NCI-H82 (cell line): Measurements from ENCODE around the gene CEP63.

Source experiments
- DNase-seq: peaks from one replicate; lab custom pipeline; 2025; lab: John Stamatoyannopoulos, UW

The CEP63 gene

DNA sequence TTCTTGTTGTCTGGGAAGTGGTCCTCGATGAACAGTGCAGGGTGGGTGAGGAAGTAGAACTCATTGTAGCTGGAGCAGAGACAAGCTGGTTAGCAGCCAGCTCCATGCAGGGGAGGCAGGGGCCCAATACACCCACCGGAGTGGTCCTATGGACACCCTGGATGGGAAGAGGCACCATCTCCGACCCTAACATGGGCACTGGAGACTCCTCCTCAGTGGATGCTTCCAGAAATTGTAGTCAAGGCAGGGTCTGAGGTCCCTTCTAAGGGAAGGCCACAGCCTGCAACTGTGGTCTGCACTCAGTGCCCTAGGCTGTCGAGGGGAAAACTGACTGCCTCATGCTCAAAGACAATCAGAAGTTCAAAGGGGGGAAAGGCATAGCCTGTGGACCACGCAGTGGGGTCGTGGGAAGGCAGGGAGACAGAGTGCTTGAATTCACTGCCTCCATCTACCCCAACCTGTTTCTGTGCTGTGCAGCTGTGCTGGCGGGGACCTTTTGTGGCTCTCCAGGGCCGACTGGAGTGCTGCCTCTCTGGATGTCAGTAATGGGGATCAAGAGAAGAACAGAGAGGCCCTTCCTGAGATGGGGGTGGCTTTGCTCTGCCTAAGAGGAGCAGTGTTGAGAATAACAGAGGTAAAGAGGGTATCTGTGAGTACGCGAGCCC lies 123.0 kb downstream of the CEP63 start:
- DNase-seq = no peak

- DNase-seq = no peak
Observed at GRCh38 chr3:134609821-134610431, 124.1 kb downstream of the CEP63 start.

- no peak for DNase-seq
Observed at GRCh38 chr3:134610432-134611385, 124.9 kb downstream of the CEP63 start.

DNA sequence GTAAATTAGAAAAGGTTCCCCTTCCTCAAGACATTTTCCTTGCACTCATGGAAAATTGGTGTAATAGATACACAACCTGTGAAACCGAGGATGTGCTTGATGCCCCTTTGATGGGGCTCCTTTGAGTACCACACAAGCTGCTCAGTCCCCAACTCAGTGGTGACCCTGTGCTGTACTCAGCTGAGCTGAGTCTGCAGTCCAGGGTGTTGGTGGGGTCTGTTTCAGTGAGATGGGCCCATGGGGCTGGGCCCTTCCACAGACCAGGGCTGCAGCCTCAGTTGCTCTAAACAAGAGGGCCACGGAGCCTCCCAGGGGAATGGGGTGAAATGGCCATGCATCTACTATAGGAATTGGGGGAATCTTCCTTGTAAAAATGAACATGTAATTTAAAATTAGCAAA lies 125.7 kb downstream of the CEP63 start:
- no peak for DNase-seq

- no peak for DNase-seq
Observed at GRCh38 chr3:134613006-134613520, 127.2 kb downstream of the CEP63 start.

DNA sequence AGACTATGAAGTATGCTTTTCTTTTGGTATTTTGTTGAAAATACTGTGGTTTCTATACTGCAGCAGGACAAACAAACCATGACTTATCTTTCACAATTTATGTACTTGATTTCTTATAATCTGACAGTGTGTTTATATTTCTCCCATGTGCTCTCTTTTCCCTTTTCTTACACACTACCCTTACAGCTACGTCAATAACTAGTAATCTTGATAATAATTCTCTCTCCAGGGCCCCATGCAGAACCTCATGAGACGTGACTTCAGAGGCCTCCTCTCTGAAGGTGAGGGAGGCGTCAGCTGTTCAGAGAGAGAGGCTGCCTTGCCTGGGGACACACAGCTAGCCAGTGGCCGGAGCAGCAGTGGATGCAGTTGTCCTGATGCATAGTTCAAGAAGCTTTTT lies 129.1 kb downstream of the CEP63 start:
- no peak for DNase-seq

DNA sequence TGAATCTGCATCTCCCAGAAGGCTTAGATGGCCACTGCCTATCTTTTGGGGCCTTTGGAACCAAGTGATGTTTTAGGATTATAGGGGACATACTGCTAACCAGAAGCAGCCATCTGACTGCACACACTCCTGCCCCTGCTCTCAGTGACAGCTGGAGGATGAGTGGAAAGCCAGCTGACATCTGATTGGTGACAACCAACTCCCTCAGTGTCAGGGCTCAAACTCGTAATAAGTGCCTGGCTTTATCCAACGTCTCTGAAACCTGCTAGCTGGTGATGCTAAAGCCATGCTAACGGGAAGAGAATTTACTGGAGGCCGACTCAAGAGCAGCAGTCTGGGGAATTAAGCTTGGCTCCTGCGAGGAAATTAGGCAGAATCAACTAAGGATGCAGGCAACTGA lies 129.9 kb downstream of the CEP63 start:
- no peak for DNase-seq

DNA sequence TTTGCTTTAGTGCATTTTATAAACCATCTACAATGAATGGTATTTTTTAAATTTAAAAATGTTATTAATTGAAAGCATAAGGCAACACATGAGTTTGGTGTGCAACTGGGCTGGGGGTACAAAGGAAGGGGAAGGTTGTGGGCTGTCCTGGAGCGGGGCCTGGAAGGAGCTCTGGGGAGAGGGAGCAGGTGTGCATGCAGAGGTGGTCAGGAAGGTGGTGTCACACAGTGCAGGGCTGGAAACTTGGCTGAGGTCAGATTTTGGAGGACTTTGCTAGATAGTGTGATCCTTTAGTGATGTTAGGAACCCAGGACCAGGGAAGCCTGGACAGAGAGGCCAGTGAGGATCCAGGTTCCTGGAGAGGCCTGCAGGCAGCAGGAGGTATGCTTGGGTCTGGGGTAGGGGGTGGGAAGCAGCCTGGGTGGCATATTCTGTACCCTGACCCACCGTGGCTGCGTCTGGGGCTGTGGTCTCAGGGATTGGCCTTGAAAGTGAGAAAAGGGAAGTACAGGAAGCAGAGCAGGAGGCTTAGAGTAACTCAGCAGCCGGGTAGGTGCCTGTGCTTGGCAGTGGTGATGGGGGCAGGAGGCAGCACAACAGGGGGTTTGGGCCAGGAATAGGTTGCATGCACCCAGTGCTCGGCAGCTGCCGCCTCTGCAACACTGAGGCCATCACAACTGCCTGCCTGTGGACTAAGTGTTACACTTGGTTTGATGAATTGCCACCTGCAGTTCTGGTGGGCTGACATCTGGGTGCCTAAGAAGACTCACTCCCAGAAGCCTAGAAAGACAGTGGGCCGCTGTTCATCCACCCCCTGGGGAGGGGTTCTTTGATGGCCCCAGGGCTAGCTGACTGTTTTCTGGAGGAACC lies 132.0 kb downstream of the CEP63 start:
- DNase-seq = no peak

- DNase-seq = no peak
Observed at GRCh38 chr3:134618478-134619300, 132.8 kb downstream of the CEP63 start.

DNA sequence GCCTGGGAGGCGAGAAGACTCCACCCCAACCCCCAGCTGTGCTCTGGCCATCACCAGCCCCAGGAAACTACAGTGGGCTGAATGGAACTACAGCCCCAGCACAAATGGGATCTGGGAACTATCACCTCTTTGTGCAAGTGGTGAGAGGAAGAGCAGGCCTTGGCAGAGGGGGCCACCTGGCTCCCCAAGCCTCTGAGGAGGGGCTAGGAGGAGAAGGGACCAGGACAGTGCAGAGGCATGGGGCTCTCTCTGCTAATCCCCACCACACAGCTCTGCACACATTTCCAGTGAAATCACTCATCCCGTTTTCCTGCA lies 133.4 kb downstream of the CEP63 start:
- no peak for DNase-seq

DNA sequence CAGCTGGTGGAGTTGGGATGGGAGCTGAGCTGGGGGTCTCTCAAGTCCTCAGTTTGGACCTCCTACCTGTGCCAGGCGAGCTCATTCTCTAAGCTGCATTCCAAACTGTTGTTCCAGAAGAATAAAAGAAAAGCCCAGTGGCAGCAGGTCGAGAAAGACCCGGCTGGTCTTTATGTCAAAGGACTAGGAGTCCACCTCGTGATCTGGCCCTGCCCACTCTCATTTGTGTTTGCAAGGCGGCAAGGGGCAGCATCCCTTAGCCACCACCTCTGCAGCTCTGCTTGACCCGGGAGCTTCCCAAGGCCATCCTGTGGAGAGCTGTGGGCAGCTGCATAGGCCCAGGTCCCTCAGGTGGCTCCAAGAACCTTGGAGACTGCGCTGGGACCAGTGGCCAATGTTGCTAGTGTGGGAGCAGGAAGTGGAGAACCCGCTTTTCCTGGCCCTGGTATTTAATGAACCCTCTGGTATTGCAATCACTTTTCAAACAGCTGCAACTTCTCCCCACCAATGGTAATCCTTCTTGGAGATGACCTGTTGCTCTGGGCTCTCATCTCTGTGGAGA lies 134.1 kb downstream of the CEP63 start:
- no peak for DNase-seq

DNA sequence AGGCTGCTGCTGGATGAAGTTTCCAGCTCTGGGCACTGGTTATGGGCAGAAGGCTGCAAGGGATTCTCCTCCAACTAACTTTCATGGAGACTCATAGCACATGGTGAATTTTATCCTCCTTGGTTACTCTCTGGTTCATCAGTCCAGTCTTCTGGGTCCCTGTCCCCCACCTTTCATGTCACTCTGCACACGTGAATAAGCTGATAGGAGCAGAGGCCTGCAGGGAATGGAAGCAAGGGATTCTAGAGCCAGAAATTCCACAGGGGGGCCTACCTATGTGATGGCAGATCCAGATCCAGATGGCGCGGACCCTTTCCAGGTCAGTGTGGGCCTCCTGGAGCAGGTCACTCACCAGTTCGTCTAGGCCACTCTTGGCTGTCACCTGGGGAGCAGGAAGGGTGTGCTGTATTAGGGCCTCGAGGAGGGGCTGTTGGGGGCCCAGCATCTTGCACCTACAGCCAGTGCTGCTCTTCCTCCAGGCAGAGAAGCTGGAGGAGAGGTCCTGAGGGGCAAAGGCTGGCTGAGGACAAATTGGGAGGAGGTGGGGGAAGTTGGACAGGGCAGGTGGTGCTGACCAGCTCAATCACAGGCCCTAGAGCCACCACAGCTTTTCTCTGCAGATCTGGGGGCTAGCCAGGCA lies 134.7 kb downstream of the CEP63 start:
- DNase-seq = no peak

DNA sequence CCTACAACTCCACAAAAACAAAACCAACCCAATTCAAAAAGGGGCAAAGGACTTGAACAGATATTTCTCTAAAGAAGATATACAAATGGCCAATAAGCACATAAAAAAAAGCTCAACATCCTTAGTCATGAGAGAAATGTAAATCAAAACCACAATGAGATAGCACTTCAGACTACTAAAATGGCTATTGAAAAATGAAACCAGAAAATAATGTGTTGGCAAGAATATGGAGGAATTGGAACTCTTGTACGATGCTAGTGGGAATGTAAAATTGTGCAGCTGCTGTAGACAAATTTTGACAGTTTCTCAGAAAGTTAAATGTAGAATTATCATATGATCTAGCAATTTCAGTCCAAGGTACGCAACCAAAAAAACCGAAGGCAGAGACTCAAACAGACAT lies 136.0 kb downstream of the CEP63 start:
- DNase-seq = no peak

DNA sequence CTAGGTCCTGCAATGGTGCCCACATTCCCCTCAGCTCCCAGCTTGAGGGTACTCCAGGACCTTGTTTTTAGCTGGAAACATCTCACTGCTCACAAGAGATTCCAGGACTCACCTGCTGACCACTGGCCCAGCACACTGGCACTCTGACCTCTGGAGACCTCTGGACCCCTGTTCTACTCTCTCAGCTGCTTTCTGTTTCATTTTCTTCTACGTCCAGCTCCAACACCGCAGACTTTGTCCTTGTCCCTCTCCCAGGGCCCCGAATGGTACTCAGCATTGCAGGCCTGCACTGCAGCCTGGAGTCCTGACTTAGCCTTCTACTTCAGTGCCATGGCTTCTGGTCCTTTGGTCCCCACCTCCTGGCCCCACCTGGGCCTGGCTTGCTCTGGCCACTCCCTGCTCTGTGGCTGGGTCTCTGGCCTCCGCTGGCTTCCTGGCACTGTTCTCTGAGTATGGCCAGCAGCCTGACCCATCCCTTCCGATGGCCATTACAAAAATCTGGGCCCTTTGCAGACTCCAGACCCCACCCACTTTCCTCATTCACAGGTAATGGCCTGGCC lies 137.0 kb downstream of the CEP63 start:
- no peak for DNase-seq

GRCh38 chr3:134623615-134624245 lies 137.9 kb downstream of the CEP63 start:
- DNase-seq = no peak
